GM12878 (cell line): ENCODE data around the gene RAPGEF4. TPM values are rescaled to one million over a fixed set of nuclear protein-coding genes. Genes with fewer than 3 reads are reported as not detected.

Source experiments
- ATAC-seq: fragments of 200-7000 bp; cut with Tn5 transposase; 3 replicates; pipeline ENCODE4 v1.9.1; 2020; ENCODE audit warnings: mild to moderate bottlenecking, moderate library complexity
- Bru-seq: library from RNA; stranded (reverse); fragments of 400-500 nt; gene quantifications from one replicate; lab custom pipeline; 2021; lab: Mats Ljungman, UMichigan
- BruChase-seq, 2 experiments: library from RNA; stranded (reverse); fragments of 400-500 nt; gene quantifications; one replicate each; lab custom pipeline; 2021; lab: Mats Ljungman, UMichigan
- BruUV-seq: library from RNA; stranded (reverse); fragments of 400-500 nt; replicated peaks from 2 replicates; lab custom pipeline; 2021; lab: Mats Ljungman, UMichigan
- CTCF ChIA-PET: fragments of 300-600 bp; sonication (Branson Sonifier 250); formaldehyde crosslinking; extraction: SDS; loops from one replicate; lab custom pipeline; 2021; ENCODE audit warnings: inconsistent platforms; lab: Yijun Ruan, JAX
- POLR2A ChIA-PET: fragments of 350-600 bp; formaldehyde crosslinking; extraction: SDS; loops from one replicate; lab custom pipeline; 2021; ENCODE audit warnings: inconsistent platforms; lab: Charles Lee
- RAD21 ChIA-PET: fragments of 300-600 bp; sonication (Branson Sonifier 250); formaldehyde crosslinking; loops from one replicate; lab custom pipeline; 2023; ENCODE audit warnings: antibody characterized with exemption; ENCODE audit not compliant: unreplicated experiment; lab: Charles Lee
- SMC1A ChIA-PET: fragments of 300-600 bp; sonication (Branson Sonifier 250); formaldehyde crosslinking; loops from one replicate; lab custom pipeline; 2023; ENCODE audit not compliant: unreplicated experiment, uncharacterized antibody; lab: Charles Lee
- DNase-seq: peaks from one replicate; pipeline ENCODE4 v3.0.0-alpha.2; 2011; ENCODE audit warnings: low read depth, low spot score
- FAIRE-seq: peaks from 3 replicates; lab custom pipeline; 2011; peaks lifted over from hg19 to GRCh38; lab: Jason Lieb, UNC
- H2AFZ ChIP-seq: 2 replicates; pipeline ENCODE4 v1.6.0; 2011; ENCODE audit warnings: low read depth, low read length, control low read depth; ENCODE audit not compliant: control insufficient read depth
- H3K27ac ChIP-seq: 2 replicates; pipeline ENCODE4 v1.5.1; 2011; ENCODE audit warnings: control low read depth; ENCODE audit not compliant: control insufficient read depth, insufficient read depth
- H3K27me3 ChIP-seq, 2 experiments: replicated peaks in 1 of 2; 2 replicates each; pipeline versions ENCODE4 v1.6.0 to v1.6.1; 2011; ENCODE audit warnings: low read length in 1 of 2; ENCODE audit not compliant: control insufficient read depth in 2 of 2, insufficient read depth in 2 of 2
- H3K36me3 ChIP-seq, 2 experiments: 2 replicates each; pipeline ENCODE4 v1.5.1; 2011; ENCODE audit warnings: low read length in 1 of 2; ENCODE audit not compliant: control insufficient read depth in 2 of 2, insufficient read depth in 2 of 2
- H3K4me1 ChIP-seq: 2 replicates; pipeline ENCODE4 v1.6.1; 2011; ENCODE audit warnings: mild to moderate bottlenecking, low read length, moderate library complexity, mixed read lengths; ENCODE audit not compliant: control insufficient read depth, insufficient read depth
- H3K4me2 ChIP-seq: 2 replicates; pipeline ENCODE4 v1.6.0; 2011; ENCODE audit warnings: control low read depth; ENCODE audit not compliant: control insufficient read depth, insufficient read depth
- H3K4me3 ChIP-seq: fragments of 200-600 bp; sonication (generic); 2 replicates; pipeline ENCODE4 v1.5.1; 2016
- H3K79me2 ChIP-seq: 2 replicates; pipeline ENCODE4 v1.6.0; 2011; ENCODE audit warnings: low read length; ENCODE audit not compliant: control insufficient read depth, insufficient read depth
- H3K9ac ChIP-seq: 2 replicates; pipeline ENCODE4 v1.8.0; 2011; ENCODE audit warnings: low read length, control low read depth, mixed read lengths; ENCODE audit not compliant: control insufficient read depth, insufficient read depth
- H3K9me3 ChIP-seq: replicated peaks from 3 replicates; pipeline ENCODE4 v1.5.1; 2011; ENCODE audit warnings: mild to moderate bottlenecking, low read length; ENCODE audit not compliant: control insufficient read depth, insufficient read depth
- H4K20me1 ChIP-seq: 2 replicates; pipeline ENCODE4 v1.6.0; 2011; ENCODE audit not compliant: control insufficient read depth, insufficient read depth
- ELK1 ChIP-seq: IDR thresholded peaks from 2 replicates; pipeline ENCODE4 v1.6.1; 2012; ENCODE audit warnings: low read depth, low read length, improper control_type of control experiment
- RB1 ChIP-seq: fragments of 450-650 bp; formaldehyde crosslinking; IDR thresholded peaks from 2 replicates; pipeline ENCODE4 v1.6.1; 2017; ENCODE audit warnings: mild to moderate bottlenecking, borderline replicate concordance
- WGBS: methylation state at CpG from one replicate; pipeline ENCODE4 v1.1.6; 2016; ENCODE audit warnings: low lambda C conversion rate; ENCODE audit not compliant: insufficient replicate concordance, insufficient coverage; ENCODE audit errors: missing lambda C conversion rate; 5-methylcytosine and 5-hydroxymethylcytosine counted together
- in situ Hi-C: fragments of 300-500 bp; cut with MboI; formaldehyde crosslinking; loops from 9 replicates; pipeline ENCODE4 v1.14.3; 2018; ENCODE audit warnings: mixed read lengths
- intact Hi-C: fragments of 100-400 bp; cut with micrococcal nuclease; formaldehyde crosslinking; loops from one replicate; pipeline ENCODE4 v1.14.2; 2022; ENCODE audit not compliant: unreplicated experiment
- long read RNA-seq, 2 experiments: library from polyadenylated mRNA; unstranded; transcript quantifications; one replicate each; pipeline ENCODE4 v2.0.0, GENCODE V29; 2019 to 2020
- polyA minus RNA-seq, 3 experiments: library from RNA; depleted of rRNA, polyadenylated mRNA; stranded (reverse); fragments of >200 nt; gene quantifications; 2 replicates each; pipeline ENCODE4 v1.2.3, GENCODE V29; 2011
- polyA plus RNA-seq, 11 experiments: library from polyadenylated mRNA; depleted of rRNA in 4 of 11; unstranded in 6 of 11; stranded (reverse) in 5 of 11; fragments of >200 nt; fragmentation: Nextera tagmentation in 4 of 11; fragmentation: Illumina TruSeq in 1 of 11; extraction: Ambion mirVana in 4 of 11; extraction: Trizol in 1 of 11; gene quantifications; 1 replicate in 1 of 11; 2 replicates in 10 of 11; pipeline versions ENCODE4 v1.2.1 to v1.2.3, GENCODE V29; 2011 to 2016; ENCODE audit warnings: inconsistent platforms in 2 of 11, missing spikeins in 2 of 11, low read depth in 1 of 11
- total RNA-seq, 4 experiments: library from RNA; depleted of rRNA in 3 of 4; stranded (reverse); fragments of >200 nt in 3 of 4; fragmentation: Illumina TruSeq in 1 of 4; extraction: Trizol in 1 of 4; gene quantifications; 2 replicates each; pipeline versions ENCODE4 v1.2.1 to v1.2.3, GENCODE V29; 2013 to 2021

The RAPGEF4 gene
- 3.8 and 5.8 TPM in 2 replicates for total RNA-seq (2013; cell fraction: nucleolus; rRNA removed)
- 0.38 TPM in 1 of 2 replicates, not detected in the other for total RNA-seq (2014; rRNA removed)
- total RNA-seq (2014; rRNA removed; fragmentation: Illumina TruSeq; extraction: Trizol): not detected in 2 replicates
- total RNA-seq (2021): 0.18 TPM in 1 of 2 replicates, not detected in the other
- not detected for polyA plus RNA-seq (2011; ENCODE audit: low read depth)
- 0.18 and 0.27 TPM in 2 replicates for polyA plus RNA-seq (2011; rRNA removed)
- 0.02 and 0.03 TPM in 2 replicates for polyA plus RNA-seq (2011; cell fraction: cytosol; rRNA removed)
- 0.26 and 0.46 TPM in 2 replicates for polyA plus RNA-seq (2011; cell fraction: nucleus; rRNA removed)
- 0.14 and 0.18 TPM in 2 replicates for polyA plus RNA-seq (2012)
- 0.06 TPM in 1 of 2 replicates, not detected in the other for polyA plus RNA-seq (2014; fragmentation: Illumina TruSeq; extraction: Trizol)
- not detected for polyA plus RNA-seq (2014; fragmentation: Nextera tagmentation; extraction: Ambion mirVana)
- 0.28 TPM in 1 of 2 replicates, not detected in the other for polyA plus RNA-seq (2014; rRNA removed)
- not detected for polyA plus RNA-seq (2016; fragmentation: Nextera tagmentation; extraction: Ambion mirVana)
- polyA minus RNA-seq (2011; rRNA and poly(A)+ RNA removed): 1.0 and 1.1 TPM in 2 replicates
- not detected in 2 replicates for polyA minus RNA-seq (2011; cell fraction: cytosol; rRNA and poly(A)+ RNA removed)
- 0.73 and 0.77 TPM in 2 replicates for polyA minus RNA-seq (2011; cell fraction: nucleus; rRNA and poly(A)+ RNA removed)
- percentile 27 among the genes with signal in this experiment for Bru-seq, nascent RNA
- BruChase-seq, experiment 1, labeled RNA remaining after a 6-hour chase: percentile 20 among the genes with signal in this experiment
- BruChase-seq, experiment 2, labeled RNA remaining after a 2-hour chase: percentile 22 among the genes with signal in this experiment
- long read RNA-seq, experiment 1: 0 reads
- long read RNA-seq, experiment 2: 0 reads

- H4K20me1 ChIP-seq: no peaks in the 10 kb centered on the region
- 30% methylated on average over 39 of the region's 95 CpGs for WGBS
- no TSS peak for BruUV-seq
- in situ Hi-C loops (no loop called here), intact Hi-C loops (no loop called here)
- no peaks in the 10 kb centered on the region for H3K9me3 ChIP-seq
- H3K27ac ChIP-seq: no peak within 1 kb of the TSS
- H3K36me3 ChIP-seq: no peaks in the 10 kb centered on the region
- CTCF ChIA-PET: no interaction called here
- POLR2A ChIA-PET: no interaction called here
- no peak for TF ChIP-seq ELK1
- TF ChIP-seq RB1: no peak
- no peak within 1 kb of the TSS for H3K9ac ChIP-seq
- ATAC-seq: no peak
- no peak for FAIRE-seq
- H3K4me2 ChIP-seq: no peak within 1 kb of the TSS
- no peak within 1 kb of the TSS for H2AFZ ChIP-seq
- peaks cover 2 to 3% of the 10 kb centered on the region in 2 experiments; a peak in 3 of 4 replicates for H3K27me3 ChIP-seq
- H3K4me1 ChIP-seq: no peaks in the 10 kb centered on the region
- no peaks in the 10 kb centered on the region for H3K79me2 ChIP-seq
- no peak within 1 kb of the TSS for H3K4me3 ChIP-seq
- RAD21 ChIA-PET: no interaction called here
- SMC1A ChIA-PET: no interaction called here
- DNase-seq: no peak
These were observed at the start of gene RAPGEF4 for GRCh38 chr2:172735582-172736423. Gene RAPGEF4 (plus strand): TSS chr2:172735845. CDS start chr2:172735984, 139 bp downstream.
